Prostate gland (tissue), 2 donors: ENCODE results near the gene TCP11L1.

ENCODE experiments used
- POLR2A ChIP-seq: fragments of 450-650 bp; IDR thresholded peaks from one replicate; pipeline ENCODE4 v1.6.1; 2016; ENCODE audit warnings: antibody characterized with exemption, mild to moderate bottlenecking
- TF ChIP-seq, protein P1 (sequence below), 4 experiments: fragments of 200-600 bp in 2 of 4; fragments of 450-650 bp in 2 of 4; sonication (generic) in 2 of 4; IDR thresholded peaks; 1 replicate in 3 of 4; 2 replicates in 1 of 4; pipeline ENCODE4 v1.5.1; 2016 to 2019; ENCODE audit warnings: antibody characterized with exemption in 4 of 4, mild to moderate bottlenecking in 2 of 4, moderate library complexity in 2 of 4

DNA sequence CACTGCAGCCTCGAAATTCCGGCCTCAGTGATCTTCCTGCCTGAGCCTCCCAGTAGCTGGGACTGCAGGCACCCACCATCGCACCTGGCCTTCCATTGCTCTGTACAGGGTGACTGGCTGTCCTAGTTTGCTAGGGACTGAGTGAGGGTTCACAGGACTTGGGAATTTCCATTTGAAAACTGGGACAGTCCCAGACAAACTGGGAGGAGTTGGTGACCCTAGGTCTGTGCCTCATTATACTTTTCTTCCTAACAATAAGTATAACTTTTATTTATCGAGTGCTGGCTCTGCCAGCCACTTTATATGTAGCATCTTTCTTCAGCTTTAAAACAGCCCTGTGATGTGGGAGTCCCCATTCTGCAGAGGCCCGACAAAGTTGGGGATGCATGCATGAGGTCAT lies 25.5 kb downstream of the TCP11L1 start:
- TF ChIP-seq, protein P1, sequence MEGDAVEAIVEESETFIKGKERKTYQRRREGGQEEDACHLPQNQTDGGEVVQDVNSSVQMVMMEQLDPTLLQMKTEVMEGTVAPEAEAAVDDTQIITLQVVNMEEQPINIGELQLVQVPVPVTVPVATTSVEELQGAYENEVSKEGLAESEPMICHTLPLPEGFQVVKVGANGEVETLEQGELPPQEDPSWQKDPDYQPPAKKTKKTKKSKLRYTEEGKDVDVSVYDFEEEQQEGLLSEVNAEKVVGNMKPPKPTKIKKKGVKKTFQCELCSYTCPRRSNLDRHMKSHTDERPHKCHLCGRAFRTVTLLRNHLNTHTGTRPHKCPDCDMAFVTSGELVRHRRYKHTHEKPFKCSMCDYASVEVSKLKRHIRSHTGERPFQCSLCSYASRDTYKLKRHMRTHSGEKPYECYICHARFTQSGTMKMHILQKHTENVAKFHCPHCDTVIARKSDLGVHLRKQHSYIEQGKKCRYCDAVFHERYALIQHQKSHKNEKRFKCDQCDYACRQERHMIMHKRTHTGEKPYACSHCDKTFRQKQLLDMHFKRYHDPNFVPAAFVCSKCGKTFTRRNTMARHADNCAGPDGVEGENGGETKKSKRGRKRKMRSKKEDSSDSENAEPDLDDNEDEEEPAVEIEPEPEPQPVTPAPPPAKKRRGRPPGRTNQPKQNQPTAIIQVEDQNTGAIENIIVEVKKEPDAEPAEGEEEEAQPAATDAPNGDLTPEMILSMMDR (IDR thresholded peaks at IDR 0.05), result no peak
- TF ChIP-seq POLR2A, result no peak
